ENCODE measurements around the gene NFATC2. TPM values are rescaled to one million over a fixed set of nuclear protein-coding genes. Genes with fewer than 3 reads are reported as not detected.

NFATC2 gene
- polyA plus RNA-seq, 1 of the 3 experiments (the other 2 are of a cell fraction): 0.36 TPM

- TF ChIP-seq IRF3 (IDR thresholded peaks at IDR 0.05; ENCODE audit: low read depth, low read length): no peak
- TF ChIP-seq, protein P1, sequence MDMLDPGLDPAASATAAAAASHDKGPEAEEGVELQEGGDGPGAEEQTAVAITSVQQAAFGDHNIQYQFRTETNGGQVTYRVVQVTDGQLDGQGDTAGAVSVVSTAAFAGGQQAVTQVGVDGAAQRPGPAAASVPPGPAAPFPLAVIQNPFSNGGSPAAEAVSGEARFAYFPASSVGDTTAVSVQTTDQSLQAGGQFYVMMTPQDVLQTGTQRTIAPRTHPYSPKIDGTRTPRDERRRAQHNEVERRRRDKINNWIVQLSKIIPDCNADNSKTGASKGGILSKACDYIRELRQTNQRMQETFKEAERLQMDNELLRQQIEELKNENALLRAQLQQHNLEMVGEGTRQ (IDR thresholded peaks at IDR 0.05; ENCODE audit: borderline replicate concordance, low read depth, low read length): no peak
- H3K27me3 ChIP-seq (ENCODE audit: insufficient read depth): no peaks in the 10 kb centered on the region
- CTCF ChIA-PET: no interaction called here
- no peak overlapping the region for H2AFZ ChIP-seq (ENCODE audit: low read depth)
- no peaks in the 10 kb centered on the region for H4K20me1 ChIP-seq (ENCODE audit: insufficient read depth)
- H3K79me2 ChIP-seq (ENCODE audit: insufficient read depth): no peaks in the 10 kb centered on the region
- H3F3A ChIP-seq (replicated peaks; ENCODE audit: insufficient read depth): no peaks in the 10 kb centered on the region
- no peak overlapping the region for H3K9ac ChIP-seq
- POLR2A ChIA-PET: no interaction called here
- H3K4me3 ChIP-seq (ENCODE audit: low read depth in 2 of 2, low read length in 1 of 2): no peak overlapping the region
- no peaks in the 10 kb centered on the region for H3K9me2 ChIP-seq
- no peaks in the 10 kb centered on the region for H3K9me3 ChIP-seq
- peaks cover 4 to 5% of the 10 kb centered on the region in 2 experiments; a peak in 2 of 4 replicates for H3K4me1 ChIP-seq (ENCODE audit: control insufficient read depth in 1 of 2, insufficient read depth in 2 of 2, low read depth in 1 of 2, low read length in 1 of 2)
- no peak overlapping the region for H3K4me2 ChIP-seq
- no peak overlapping the region for H3K27ac ChIP-seq (ENCODE audit: low read depth in 2 of 2, low read length in 1 of 2)
- 88% methylated on average over 8 of the region's 8 CpGs for WGBS (ENCODE audit: low lambda C conversion rate)
- no peaks in the 10 kb centered on the region for H3K36me3 ChIP-seq (replicated peaks in 1 of 2; ENCODE audit: control insufficient read depth in 1 of 2, insufficient read depth in 2 of 2, low read length in 1 of 2)
- DNase-seq: no peak
These were observed 16.4 kb downstream of the NFATC2 start for GRCh38 chr20:51526106-51526470.

- Histone ChIP-seq H3K9me2 (no peaks in the 10 kb centered on the region), H4K20me1 (ENCODE audit: insufficient read depth) (no peaks in the 10 kb centered on the region), H3K4me3 (ENCODE audit: low read depth in 2 of 2, low read length in 1 of 2) (no peak overlapping the region), H3K27me3 (ENCODE audit: insufficient read depth) (no peaks in the 10 kb centered on the region), H3K4me2 (no peak overlapping the region), H3K4me1 (ENCODE audit: control insufficient read depth in 1 of 2, insufficient read depth in 2 of 2, low read depth in 1 of 2, low read length in 1 of 2) (peaks cover 4 to 5% of the 10 kb centered on the region in 2 experiments; a peak in 2 of 4 replicates), H3K9me3 (no peaks in the 10 kb centered on the region), H3K36me3 (replicated peaks in 1 of 2; ENCODE audit: control insufficient read depth in 1 of 2, insufficient read depth in 2 of 2, low read length in 1 of 2) (no peaks in the 10 kb centered on the region), H3K9ac (no peak overlapping the region), H3F3A (replicated peaks; ENCODE audit: insufficient read depth) (no peaks in the 10 kb centered on the region), H3K27ac (ENCODE audit: low read depth in 2 of 2, low read length in 1 of 2) (no peak overlapping the region), H2AFZ (ENCODE audit: low read depth) (no peak overlapping the region), H3K79me2 (ENCODE audit: insufficient read depth) (no peaks in the 10 kb centered on the region)
- ChIA-PET POLR2A (no interaction called here), CTCF (no interaction called here)
- 88% methylated on average over 20 of the region's 20 CpGs for WGBS (ENCODE audit: low lambda C conversion rate)
- DNase-seq: no peak
- TF ChIP-seq, protein P1 (IDR thresholded peaks at IDR 0.05; ENCODE audit: borderline replicate concordance, low read depth, low read length): no peak
- TF ChIP-seq CTCF (IDR thresholded peaks at IDR 0.05): no peak
- TF ChIP-seq, protein P2, sequence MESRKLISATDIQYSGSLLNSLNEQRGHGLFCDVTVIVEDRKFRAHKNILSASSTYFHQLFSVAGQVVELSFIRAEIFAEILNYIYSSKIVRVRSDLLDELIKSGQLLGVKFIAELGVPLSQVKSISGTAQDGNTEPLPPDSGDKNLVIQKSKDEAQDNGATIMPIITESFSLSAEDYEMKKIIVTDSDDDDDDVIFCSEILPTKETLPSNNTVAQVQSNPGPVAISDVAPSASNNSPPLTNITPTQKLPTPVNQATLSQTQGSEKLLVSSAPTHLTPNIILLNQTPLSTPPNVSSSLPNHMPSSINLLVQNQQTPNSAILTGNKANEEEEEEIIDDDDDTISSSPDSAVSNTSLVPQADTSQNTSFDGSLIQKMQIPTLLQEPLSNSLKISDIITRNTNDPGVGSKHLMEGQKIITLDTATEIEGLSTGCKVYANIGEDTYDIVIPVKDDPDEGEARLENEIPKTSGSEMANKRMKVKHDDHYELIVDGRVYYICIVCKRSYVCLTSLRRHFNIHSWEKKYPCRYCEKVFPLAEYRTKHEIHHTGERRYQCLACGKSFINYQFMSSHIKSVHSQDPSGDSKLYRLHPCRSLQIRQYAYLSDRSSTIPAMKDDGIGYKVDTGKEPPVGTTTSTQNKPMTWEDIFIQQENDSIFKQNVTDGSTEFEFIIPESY (IDR thresholded peaks at IDR 0.05; ENCODE audit: borderline replicate concordance, low read depth): no peak
These were observed 17.0 kb downstream of the NFATC2 start for GRCh38 chr20:51525241-51526105.
